HG02943 (cell line): ENCODE data around the gene HPS5.
A peak's percentile ranks its signal among the peaks of the same experiment; 100 is the strongest.

ENCODE experiments used
- ATAC-seq: cut with Tn5 transposase; IDR thresholded peaks from one replicate; pipeline ENCODE4 v1.9.1; 2021; ENCODE audit warnings: mild to moderate bottlenecking, low read depth, moderate library complexity; ENCODE audit not compliant: unreplicated experiment

HPS5 gene

GRCh38 chr11:18243783-18244362, 78.1 kb downstream of the HPS5 start:
- ATAC-seq, result no peak

- no peak for ATAC-seq
Measured at GRCh38 chr11:18239655-18240054, 82.3 kb downstream of the HPS5 start.

GRCh38 chr11:18236664-18237356, 85.1 kb downstream of the HPS5 start, which contains the start of gene SAA4:
TSS of gene SAA4 (minus strand) at chr11:18236802. CDS start at chr11:18235926, 876 bp downstream.
- no peak for ATAC-seq

- ATAC-seq, result no peak
Measured at GRCh38 chr11:18235394-18236334, 86.3 kb downstream of the HPS5 start.

GRCh38 chr11:18233912-18234311, 88.0 kb downstream of the HPS5 start:
- ATAC-seq, result no peak

- ATAC-seq, result no peak
Measured at GRCh38 chr11:18230859-18231258, 91.1 kb downstream of the HPS5 start.

GRCh38 chr11:18229501-18229900, 92.4 kb downstream of the HPS5 start:
- ATAC-seq, result peak; percentile 92
